Panc1 (cell line): ENCODE measurements around the gene SORT1. TPM values are rescaled to one million over a fixed set of nuclear protein-coding genes. Genes with fewer than 3 reads are reported as not detected.

Source experiments
- ATAC-seq: fragments of 200-7000 bp; cut with Tn5 transposase; 2 replicates; pipeline ENCODE4 v1.9.1; 2020; ENCODE audit warnings: mild to moderate bottlenecking, moderate library complexity
- BruUV-seq: library from RNA; stranded (reverse); fragments of 400-500 nt; replicated peaks from 2 replicates; lab custom pipeline; 2021; lab: Mats Ljungman, UMichigan
- CTCF ChIA-PET: fragments of 300-600 bp; sonication (Branson Sonifier 250); formaldehyde crosslinking; loops from one replicate; lab custom pipeline; 2022; ENCODE audit warnings: antibody characterized with exemption; lab: Charles Lee
- POLR2A ChIA-PET: fragments of 300-600 bp; sonication (Branson Sonifier 250); formaldehyde crosslinking; loops from one replicate; lab custom pipeline; 2022; ENCODE audit warnings: antibody characterized with exemption; lab: Charles Lee
- DNase-seq: peaks from one replicate; pipeline ENCODE4 v3.0.0-alpha.2; 2010; ENCODE audit warnings: low read depth, low spot score
- H3K27ac ChIP-seq: 2 replicates; pipeline ENCODE4 v1.5.1; 2011; ENCODE audit warnings: mild to moderate bottlenecking, low read length, inconsistent platforms
- H3K27me3 ChIP-seq: fragments of 200-500 bp; sonication (Bioruptor generic); 2 replicates; pipeline ENCODE4 v1.6.0; 2014; ENCODE audit warnings: low read length, inconsistent platforms; ENCODE audit not compliant: control insufficient read depth, insufficient read depth
- H3K36me3 ChIP-seq: fragments of 200-500 bp; sonication (Bioruptor generic); 2 replicates; pipeline ENCODE4 v1.5.1; 2014; ENCODE audit warnings: inconsistent platforms, mild to moderate bottlenecking, low read length, moderate library complexity; ENCODE audit not compliant: control insufficient read depth, insufficient read depth
- H3K4me1 ChIP-seq: 2 replicates; pipeline ENCODE4 v1.5.1; 2011; ENCODE audit warnings: inconsistent platforms, mild to moderate bottlenecking, low read length, moderate library complexity; ENCODE audit not compliant: control insufficient read depth, insufficient read depth
- H3K4me3 ChIP-seq, 2 experiments: 2 replicates each; pipeline ENCODE4 v1.5.1; 2011 to 2012; ENCODE audit warnings: low read depth in 2 of 2, low read length in 2 of 2, mild to moderate bottlenecking in 2 of 2, inconsistent platforms in 1 of 2, moderate library complexity in 1 of 2
- H3K9me3 ChIP-seq: fragments of 200-500 bp; sonication (Bioruptor generic); 2 replicates; pipeline ENCODE4 v1.5.1; 2014; ENCODE audit warnings: low read depth, mild to moderate bottlenecking, inconsistent platforms, low read length, moderate library complexity; ENCODE audit not compliant: control insufficient read depth, insufficient read depth
- POLR2AphosphoS5 ChIP-seq: IDR thresholded peaks from 2 replicates; pipeline ENCODE4 v1.6.1; 2012; ENCODE audit warnings: mild to moderate bottlenecking, low read depth, low read length, moderate library complexity
- SIN3A ChIP-seq: IDR thresholded peaks from 2 replicates; pipeline ENCODE4 v1.6.1; 2012; ENCODE audit warnings: low read depth, mild to moderate bottlenecking, low read length, moderate library complexity, borderline replicate concordance; ENCODE audit not compliant: insufficient read depth
- TCF7L2 ChIP-seq: IDR thresholded peaks from 2 replicates; pipeline ENCODE4 v1.6.1; 2011; ENCODE audit warnings: mild to moderate bottlenecking, low read depth, low read length, inconsistent platforms
- in situ Hi-C: cut with HindIII; loops from 2 replicates; pipeline ENCODE4 v1.10.0; 2016; ENCODE audit warnings: low sequenced_read_pairs, low pct_unique_long_range_greater_than_20kb
- intact Hi-C: fragments of 100-400 bp; cut with micrococcal nuclease; formaldehyde crosslinking; loops from one replicate; pipeline ENCODE4 v1.10.0; 2022; ENCODE audit not compliant: unreplicated experiment
- total RNA-seq: library from RNA; stranded (reverse); gene quantifications from one replicate; pipeline ENCODE4 v1.2.1, GENCODE V29; 2021; ENCODE audit not compliant: unreplicated experiment
- TF ChIP-seq, protein P1 (sequence below): fragments of 450-650 bp; IDR thresholded peaks from 2 replicates; pipeline ENCODE4 v1.5.1; 2017; ENCODE audit warnings: mild to moderate bottlenecking
- TF ChIP-seq, protein P2 (sequence below), 2 experiments: IDR thresholded peaks; 2 replicates each; pipeline ENCODE4 v1.6.1; 2011 to 2012; ENCODE audit warnings: low read depth in 2 of 2, control low read depth in 1 of 2, low read length in 1 of 2, mild to moderate bottlenecking in 1 of 2, moderate library complexity in 1 of 2; ENCODE audit not compliant: insufficient read depth in 1 of 2

Gene SORT1
- total RNA-seq, 1 experiment from 2014 or later, result 25.1 TPM

DNA sequence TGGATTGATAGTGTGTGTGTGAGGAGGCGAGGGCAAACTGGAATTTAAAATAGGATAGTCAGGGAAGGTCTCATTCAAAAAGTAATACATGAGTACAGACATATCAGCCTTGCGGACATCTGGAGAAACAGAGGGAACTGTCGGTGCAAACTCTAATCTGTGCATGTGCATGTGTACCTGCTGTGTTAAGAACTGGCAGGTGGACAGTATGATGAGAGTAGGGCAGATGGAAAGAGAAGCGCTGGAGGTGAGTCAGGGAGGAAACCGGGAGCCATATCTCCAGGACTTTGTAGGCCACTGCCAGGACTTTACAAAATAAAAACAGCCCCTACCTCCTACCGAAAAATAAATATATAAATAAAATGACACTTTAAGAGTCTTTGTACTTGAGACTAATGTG, 59.6 kb downstream of the SORT1 start:
- no peaks in the 10 kb centered on the region for H3K27me3 ChIP-seq
- ChIA-PET CTCF (interaction anchor here (0.5 kb wide), 1 partner anchor 75 kb away, joined by 11 read pairs; no protein-coding TSS in a partner anchor), POLR2A (no interaction called here)
- H3K9me3 ChIP-seq, result no peaks in the 10 kb centered on the region
- H3K4me1 ChIP-seq, result no peaks in the 10 kb centered on the region
- no peak overlapping the region for H3K27ac ChIP-seq
- ATAC-seq (no peak), DNase-seq (no peak)
- in situ Hi-C loops (no loop called here), intact Hi-C loops (no loop called here)
- no peak overlapping the region for H3K4me3 ChIP-seq
- no peaks in the 10 kb centered on the region for H3K36me3 ChIP-seq
- TF ChIP-seq SIN3A, result no peak
- no peak for TF ChIP-seq POLR2AphosphoS5
- TF ChIP-seq, protein P1, sequence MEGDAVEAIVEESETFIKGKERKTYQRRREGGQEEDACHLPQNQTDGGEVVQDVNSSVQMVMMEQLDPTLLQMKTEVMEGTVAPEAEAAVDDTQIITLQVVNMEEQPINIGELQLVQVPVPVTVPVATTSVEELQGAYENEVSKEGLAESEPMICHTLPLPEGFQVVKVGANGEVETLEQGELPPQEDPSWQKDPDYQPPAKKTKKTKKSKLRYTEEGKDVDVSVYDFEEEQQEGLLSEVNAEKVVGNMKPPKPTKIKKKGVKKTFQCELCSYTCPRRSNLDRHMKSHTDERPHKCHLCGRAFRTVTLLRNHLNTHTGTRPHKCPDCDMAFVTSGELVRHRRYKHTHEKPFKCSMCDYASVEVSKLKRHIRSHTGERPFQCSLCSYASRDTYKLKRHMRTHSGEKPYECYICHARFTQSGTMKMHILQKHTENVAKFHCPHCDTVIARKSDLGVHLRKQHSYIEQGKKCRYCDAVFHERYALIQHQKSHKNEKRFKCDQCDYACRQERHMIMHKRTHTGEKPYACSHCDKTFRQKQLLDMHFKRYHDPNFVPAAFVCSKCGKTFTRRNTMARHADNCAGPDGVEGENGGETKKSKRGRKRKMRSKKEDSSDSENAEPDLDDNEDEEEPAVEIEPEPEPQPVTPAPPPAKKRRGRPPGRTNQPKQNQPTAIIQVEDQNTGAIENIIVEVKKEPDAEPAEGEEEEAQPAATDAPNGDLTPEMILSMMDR, result no peak
- TF ChIP-seq, protein P2, sequence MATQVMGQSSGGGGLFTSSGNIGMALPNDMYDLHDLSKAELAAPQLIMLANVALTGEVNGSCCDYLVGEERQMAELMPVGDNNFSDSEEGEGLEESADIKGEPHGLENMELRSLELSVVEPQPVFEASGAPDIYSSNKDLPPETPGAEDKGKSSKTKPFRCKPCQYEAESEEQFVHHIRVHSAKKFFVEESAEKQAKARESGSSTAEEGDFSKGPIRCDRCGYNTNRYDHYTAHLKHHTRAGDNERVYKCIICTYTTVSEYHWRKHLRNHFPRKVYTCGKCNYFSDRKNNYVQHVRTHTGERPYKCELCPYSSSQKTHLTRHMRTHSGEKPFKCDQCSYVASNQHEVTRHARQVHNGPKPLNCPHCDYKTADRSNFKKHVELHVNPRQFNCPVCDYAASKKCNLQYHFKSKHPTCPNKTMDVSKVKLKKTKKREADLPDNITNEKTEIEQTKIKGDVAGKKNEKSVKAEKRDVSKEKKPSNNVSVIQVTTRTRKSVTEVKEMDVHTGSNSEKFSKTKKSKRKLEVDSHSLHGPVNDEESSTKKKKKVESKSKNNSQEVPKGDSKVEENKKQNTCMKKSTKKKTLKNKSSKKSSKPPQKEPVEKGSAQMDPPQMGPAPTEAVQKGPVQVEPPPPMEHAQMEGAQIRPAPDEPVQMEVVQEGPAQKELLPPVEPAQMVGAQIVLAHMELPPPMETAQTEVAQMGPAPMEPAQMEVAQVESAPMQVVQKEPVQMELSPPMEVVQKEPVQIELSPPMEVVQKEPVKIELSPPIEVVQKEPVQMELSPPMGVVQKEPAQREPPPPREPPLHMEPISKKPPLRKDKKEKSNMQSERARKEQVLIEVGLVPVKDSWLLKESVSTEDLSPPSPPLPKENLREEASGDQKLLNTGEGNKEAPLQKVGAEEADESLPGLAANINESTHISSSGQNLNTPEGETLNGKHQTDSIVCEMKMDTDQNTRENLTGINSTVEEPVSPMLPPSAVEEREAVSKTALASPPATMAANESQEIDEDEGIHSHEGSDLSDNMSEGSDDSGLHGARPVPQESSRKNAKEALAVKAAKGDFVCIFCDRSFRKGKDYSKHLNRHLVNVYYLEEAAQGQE (IDR thresholded peaks at IDR 0.05; ENCODE audit: insufficient read depth in 1 of 2, low read depth in 2 of 2, low read length in 1 of 2), result no peak
- TF ChIP-seq TCF7L2, result no peak
- BruUV-seq, result no TSS peak

DNA sequence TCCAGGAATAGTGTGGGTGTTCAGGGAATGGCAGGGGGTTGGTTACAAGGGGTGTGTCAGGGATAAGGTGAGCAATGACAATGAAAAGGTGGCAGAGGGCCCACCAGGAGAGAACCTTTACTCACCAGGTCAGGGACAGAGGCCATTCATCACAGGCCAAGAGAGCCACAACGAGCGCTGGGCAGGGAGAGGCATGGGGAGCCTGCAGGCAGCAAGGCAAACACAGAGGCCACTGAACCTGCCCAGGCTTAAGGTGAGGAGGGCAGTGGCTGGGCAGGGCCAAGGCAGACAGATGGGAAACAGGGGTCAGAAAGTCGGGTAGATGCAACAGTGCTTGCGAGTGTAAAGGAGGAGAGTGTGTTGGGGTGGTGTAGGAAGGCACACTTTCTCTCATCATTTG, 62.6 kb downstream of the SORT1 start:
- POLR2A ChIA-PET, result no interaction called here
- DNase-seq, result no peak
- CTCF ChIA-PET, result no interaction called here
- in situ Hi-C loops (no loop called here), intact Hi-C loops (no loop called here)
- no peak for TF ChIP-seq SIN3A
- TF ChIP-seq, protein P1, result no peak
- TF ChIP-seq POLR2AphosphoS5, result no peak
- TF ChIP-seq TCF7L2, result no peak
- TF ChIP-seq, protein P2 (IDR thresholded peaks at IDR 0.05; ENCODE audit: insufficient read depth in 1 of 2, low read depth in 2 of 2, low read length in 1 of 2), result no peak
- peaks cover 4% of the 10 kb centered on the region; the same call in 1 of the 2 replicates for H3K9me3 ChIP-seq
- no peaks in the 10 kb centered on the region for H3K27me3 ChIP-seq
- no TSS peak for BruUV-seq
- H3K36me3 ChIP-seq, result no peaks in the 10 kb centered on the region
- no peaks in the 10 kb centered on the region for H3K4me1 ChIP-seq
- ATAC-seq, result no peak
- H3K27ac ChIP-seq, result no peak overlapping the region
- no peak overlapping the region for H3K4me3 ChIP-seq
